Psoas muscle (tissue), 8 donors: ENCODE data around the gene PCNX2. TPM values are rescaled to one million over a fixed set of nuclear protein-coding genes. Genes with fewer than 3 reads are reported as not detected.

Source experiments
- ATAC-seq, 4 donors: fragments of 200-7000 bp; cut with Tn5 transposase; one replicate each; pipeline ENCODE4 v1.9.1; 2020; ENCODE audit warnings: moderate library complexity in 3 of 4, mild to moderate bottlenecking in 2 of 4
- DNase-seq, 2 donors: peaks; one replicate each; pipeline ENCODE4 v3.0.0-alpha.2; 2020
- H3K27ac ChIP-seq: fragments of 200-600 bp; one replicate; pipeline ENCODE4 v1.8.0; 2022
- H3K27me3 ChIP-seq, 3 donors: fragments of 200-600 bp in 1 of 3; one replicate each; pipeline versions ENCODE4 v1.6.1 to v1.8.0; 2013 to 2022; ENCODE audit warnings: low read length in 2 of 3, mild to moderate bottlenecking in 2 of 3, moderate library complexity in 1 of 3; ENCODE audit not compliant: insufficient read depth in 3 of 3
- H3K36me3 ChIP-seq, 2 donors: fragments of 200-600 bp in 1 of 2; one replicate each; pipeline versions ENCODE4 v1.6.1 to v1.8.0; 2013 to 2022; ENCODE audit warnings: low read depth in 1 of 2, mild to moderate bottlenecking in 1 of 2, moderate library complexity in 1 of 2; ENCODE audit not compliant: insufficient read depth in 1 of 2
- H3K4me1 ChIP-seq: fragments of 200-600 bp; one replicate; pipeline ENCODE4 v1.8.0; 2022
- H3K4me3 ChIP-seq: fragments of 200-600 bp; one replicate; pipeline ENCODE4 v1.8.0; 2022; ENCODE audit warnings: mild to moderate bottlenecking
- H3K9me3 ChIP-seq: fragments of 200-600 bp; one replicate; pipeline ENCODE4 v1.8.0; 2022
- WGBS, 3 donors: extraction: QIAGEN DNeasy Blood & Tissue Kit; methylation state at CpG; one replicate each; pipeline versions ENCODE4 v1.1.6 to v1.1.7; 2013; 5-methylcytosine and 5-hydroxymethylcytosine counted together
- intact Hi-C, 2 donors: fragments of 100-400 bp; cut with DNase I; formaldehyde crosslinking; loops; one replicate each; pipeline versions ENCODE4 v1.11.0 to v1.14.2; 2022
- polyA plus RNA-seq, 3 donors: library from polyadenylated mRNA; stranded (reverse); fragments of 200-250 nt; gene quantifications; one replicate each; pipeline ENCODE4 v1.2.3, GENCODE V29; 2013
- total RNA-seq, 4 donors: library from RNA; stranded (reverse); fragmentation: NEBNext Ultra II Directional in 2 of 4; extraction: Animal tissue kit (Norgen Biotek cat#: 25700) in 2 of 4; gene quantifications; one replicate each; pipeline versions ENCODE4 v1.2.1 to v1.2.4, GENCODE V29; 2021 to 2023
- TF ChIP-seq, protein P1 (sequence below): fragments of 200-600 bp; IDR thresholded peaks from one replicate; pipeline ENCODE4 v1.8.0; 2022; ENCODE audit warnings: antibody characterized with exemption
- donor health status: healthy with polysubstance abuse.
- donor health status: DM: no; HTN: no; CAD: no; lungs with moderate emphysema.
- donor health status: Bipolar disorder and iron deficiency.
- donor health status: healthy.
- donor health status: DM: yes; HTN: yes; CAD: no.
- donor health status: DM: no; HTN: no; CAD: no.
- donor health status: DM: no; HTN: no; CAD: no.
- donor health status: DM: yes; HTN: yes; CAD: no.

PCNX2 gene
- total and polyA plus RNA-seq, 7 donors, result 0.16 to 1.1 (median 0.54) TPM

DNA sequence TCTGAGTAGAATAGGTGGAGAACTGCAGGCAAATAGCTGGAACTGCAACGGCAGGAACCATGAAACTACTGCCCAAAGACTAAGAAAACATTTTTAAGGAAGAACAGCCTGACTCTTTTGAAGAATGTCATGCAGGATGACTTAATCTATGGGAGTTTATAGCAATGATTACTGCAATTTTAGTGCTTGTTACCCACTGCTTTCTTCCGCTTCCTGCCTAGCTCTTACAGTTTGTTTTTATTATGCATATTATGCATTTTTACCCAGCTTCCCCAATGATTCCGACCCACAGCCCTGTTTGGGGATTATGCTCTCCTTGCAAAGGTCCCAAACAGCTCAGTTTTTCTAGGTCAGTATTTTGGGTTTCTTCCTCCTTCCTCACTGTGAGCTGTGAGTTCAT is 71.2 kb downstream of the PCNX2 start:
- no peak for DNase-seq
- Histone ChIP-seq H3K4me3 (no peak overlapping the region), H3K4me1 (no peaks in the 10 kb centered on the region), H3K27me3 (no peaks in the 10 kb centered on the region), H3K9me3 (no peaks in the 10 kb centered on the region), H3K27ac (no peak overlapping the region), H3K36me3 (no peaks in the 10 kb centered on the region)
- WGBS, 3 donors, result 73 to 78% (median 73%) methylated on average over 3 of the region's 3 CpGs
- intact Hi-C loops, result no loop called here
- no peak for ATAC-seq
- TF ChIP-seq, protein P1, sequence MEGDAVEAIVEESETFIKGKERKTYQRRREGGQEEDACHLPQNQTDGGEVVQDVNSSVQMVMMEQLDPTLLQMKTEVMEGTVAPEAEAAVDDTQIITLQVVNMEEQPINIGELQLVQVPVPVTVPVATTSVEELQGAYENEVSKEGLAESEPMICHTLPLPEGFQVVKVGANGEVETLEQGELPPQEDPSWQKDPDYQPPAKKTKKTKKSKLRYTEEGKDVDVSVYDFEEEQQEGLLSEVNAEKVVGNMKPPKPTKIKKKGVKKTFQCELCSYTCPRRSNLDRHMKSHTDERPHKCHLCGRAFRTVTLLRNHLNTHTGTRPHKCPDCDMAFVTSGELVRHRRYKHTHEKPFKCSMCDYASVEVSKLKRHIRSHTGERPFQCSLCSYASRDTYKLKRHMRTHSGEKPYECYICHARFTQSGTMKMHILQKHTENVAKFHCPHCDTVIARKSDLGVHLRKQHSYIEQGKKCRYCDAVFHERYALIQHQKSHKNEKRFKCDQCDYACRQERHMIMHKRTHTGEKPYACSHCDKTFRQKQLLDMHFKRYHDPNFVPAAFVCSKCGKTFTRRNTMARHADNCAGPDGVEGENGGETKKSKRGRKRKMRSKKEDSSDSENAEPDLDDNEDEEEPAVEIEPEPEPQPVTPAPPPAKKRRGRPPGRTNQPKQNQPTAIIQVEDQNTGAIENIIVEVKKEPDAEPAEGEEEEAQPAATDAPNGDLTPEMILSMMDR, result no peak

DNA sequence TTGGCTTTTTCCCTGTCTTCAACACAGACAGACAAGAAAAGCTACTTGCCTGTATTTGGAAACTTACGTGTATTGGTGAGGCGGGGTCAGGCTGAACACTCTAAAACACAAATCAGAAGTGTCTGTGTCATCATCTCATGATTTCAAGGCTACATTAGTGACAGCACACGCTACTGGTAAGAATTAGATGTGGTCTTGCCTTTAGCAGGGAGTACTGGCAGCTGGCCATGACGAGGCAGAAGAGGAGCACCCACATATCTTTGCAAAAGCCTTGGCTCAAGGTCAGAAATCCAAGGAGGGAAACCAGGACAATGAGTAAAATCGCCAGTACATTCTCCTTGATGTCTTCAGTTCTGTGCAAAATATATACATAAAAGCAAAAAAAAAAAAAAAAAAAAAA is 77.7 kb downstream of the PCNX2 start:
- Histone ChIP-seq H3K4me1 (no peaks in the 10 kb centered on the region), H3K27me3 (no peaks in the 10 kb centered on the region), H3K36me3 (no peaks in the 10 kb centered on the region), H3K4me3 (no peak overlapping the region), H3K27ac (no peak overlapping the region), H3K9me3 (no peaks in the 10 kb centered on the region)
- TF ChIP-seq, protein P1, result no peak
- 72 to 85% (median 77%) methylated on average over 5 of the region's 5 CpGs for WGBS, 3 donors
- ATAC-seq (no peak), DNase-seq (no peak)
- intact Hi-C loops, result no loop called here

DNA sequence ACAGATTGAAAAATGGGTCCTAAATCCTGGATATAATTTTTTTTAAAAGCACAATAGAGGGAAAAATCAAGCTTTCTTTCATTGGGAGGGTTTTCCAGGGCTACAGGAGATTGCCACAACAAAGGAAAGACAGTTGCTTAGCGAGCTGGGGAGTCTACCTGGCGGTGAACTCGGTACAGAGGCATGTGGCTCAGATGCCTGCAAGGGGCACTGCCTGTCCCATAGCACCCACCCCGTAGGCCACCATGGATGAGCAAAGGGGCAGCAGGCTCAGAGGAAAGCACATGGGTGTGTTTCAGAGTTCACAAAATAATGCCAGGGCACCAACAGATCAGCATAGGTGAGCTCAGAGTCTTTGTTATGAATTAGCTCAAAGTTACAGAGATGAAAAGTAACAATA is 79.5 kb downstream of the PCNX2 start:
- TF ChIP-seq, protein P1, result no peak
- Histone ChIP-seq H3K4me3 (no peak overlapping the region), H3K36me3 (no peaks in the 10 kb centered on the region), H3K9me3 (no peaks in the 10 kb centered on the region), H3K4me1 (no peaks in the 10 kb centered on the region), H3K27ac (no peak overlapping the region), H3K27me3 (no peaks in the 10 kb centered on the region)
- 80 to 82% (median 81%) methylated on average over 4 of the region's 4 CpGs for WGBS, 3 donors
- DNase-seq, result no peak
- ATAC-seq, result no peak
- intact Hi-C loops, result no loop called here

DNA sequence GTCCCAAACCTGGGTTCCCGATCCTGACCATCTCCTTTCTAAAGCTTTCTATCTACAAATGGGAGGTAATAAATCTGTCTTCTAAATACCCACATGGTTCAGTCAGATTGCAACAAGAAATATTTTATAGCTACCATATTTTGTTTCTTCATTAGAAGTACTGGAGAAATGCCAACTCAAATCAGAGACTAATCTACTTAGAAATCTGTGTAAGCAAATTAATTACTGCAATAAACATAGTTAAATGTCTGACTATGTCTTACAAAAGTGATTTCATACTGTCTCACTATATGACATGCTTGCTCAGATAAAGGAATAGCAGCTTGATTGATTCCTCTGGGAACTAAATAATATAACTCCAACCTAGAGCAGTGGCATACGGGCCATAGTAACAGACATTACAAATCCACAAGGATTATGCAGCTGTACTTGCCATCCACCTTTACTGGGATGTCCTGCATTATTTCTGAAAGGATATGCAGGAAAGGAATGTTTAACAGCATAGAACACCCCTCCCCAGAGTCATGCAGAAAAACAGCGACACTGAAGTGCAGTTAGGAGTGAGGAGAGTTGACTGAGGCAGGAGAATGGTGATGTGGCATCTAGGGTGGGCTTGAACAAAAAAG is 80.3 kb downstream of the PCNX2 start:
- no peak overlapping the region for H3K4me3 ChIP-seq
- no peaks in the 10 kb centered on the region for H3K4me1 ChIP-seq
- no peaks in the 10 kb centered on the region for H3K27me3 ChIP-seq
- H3K36me3 ChIP-seq, result no peaks in the 10 kb centered on the region
- no peak overlapping the region for H3K27ac ChIP-seq
- no peaks in the 10 kb centered on the region for H3K9me3 ChIP-seq
- intact Hi-C loops, result no loop called here
- ATAC-seq (no peak), DNase-seq (no peak)
- TF ChIP-seq, protein P1, result no peak
- WGBS, 3 donors, result 67 to 73% (median 69%) methylated on average over 3 of the region's 3 CpGs

DNA sequence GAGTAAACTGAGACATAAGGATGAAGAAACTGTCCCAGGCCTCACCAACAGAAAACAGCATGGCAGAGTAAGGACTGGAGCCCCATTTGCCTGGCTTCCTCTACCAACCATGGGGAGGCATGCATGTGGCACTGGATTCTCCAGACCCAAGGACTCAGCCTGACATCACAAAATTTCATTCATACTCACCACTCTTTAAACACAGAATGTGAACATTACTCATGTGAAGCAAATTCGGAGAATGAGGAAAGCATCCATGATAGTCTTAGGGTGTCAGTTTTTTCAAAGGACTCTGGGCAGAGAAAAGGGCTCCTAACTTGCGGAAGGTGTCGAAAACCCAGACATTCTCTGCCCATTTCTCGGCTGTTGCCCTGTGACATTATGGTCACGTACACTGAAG is 83.9 kb downstream of the PCNX2 start:
- no peak for DNase-seq
- Histone ChIP-seq H3K4me1 (no peaks in the 10 kb centered on the region), H3K27me3 (no peaks in the 10 kb centered on the region), H3K4me3 (no peak overlapping the region), H3K27ac (no peak overlapping the region), H3K9me3 (no peaks in the 10 kb centered on the region), H3K36me3 (no peaks in the 10 kb centered on the region)
- no peak for ATAC-seq
- intact Hi-C loops, result no loop called here
- TF ChIP-seq, protein P1, result no peak
- whole genome bisulfite sequencing, 3 donors, result 97 to 98% (median 97%) methylated on average over 5 of the region's 5 CpGs
